NCI-H82 (cell line): ENCODE data around the gene CCDC102B.
"Not testable (repeated sequence)": the region's sequence is repeated elsewhere in the genome, so short reads cannot be mapped to it uniquely, and the experiment has no call there.

Experiments
- DNase-seq: peaks from one replicate; lab custom pipeline; 2025; lab: John Stamatoyannopoulos, UW

CCDC102B gene

DNA sequence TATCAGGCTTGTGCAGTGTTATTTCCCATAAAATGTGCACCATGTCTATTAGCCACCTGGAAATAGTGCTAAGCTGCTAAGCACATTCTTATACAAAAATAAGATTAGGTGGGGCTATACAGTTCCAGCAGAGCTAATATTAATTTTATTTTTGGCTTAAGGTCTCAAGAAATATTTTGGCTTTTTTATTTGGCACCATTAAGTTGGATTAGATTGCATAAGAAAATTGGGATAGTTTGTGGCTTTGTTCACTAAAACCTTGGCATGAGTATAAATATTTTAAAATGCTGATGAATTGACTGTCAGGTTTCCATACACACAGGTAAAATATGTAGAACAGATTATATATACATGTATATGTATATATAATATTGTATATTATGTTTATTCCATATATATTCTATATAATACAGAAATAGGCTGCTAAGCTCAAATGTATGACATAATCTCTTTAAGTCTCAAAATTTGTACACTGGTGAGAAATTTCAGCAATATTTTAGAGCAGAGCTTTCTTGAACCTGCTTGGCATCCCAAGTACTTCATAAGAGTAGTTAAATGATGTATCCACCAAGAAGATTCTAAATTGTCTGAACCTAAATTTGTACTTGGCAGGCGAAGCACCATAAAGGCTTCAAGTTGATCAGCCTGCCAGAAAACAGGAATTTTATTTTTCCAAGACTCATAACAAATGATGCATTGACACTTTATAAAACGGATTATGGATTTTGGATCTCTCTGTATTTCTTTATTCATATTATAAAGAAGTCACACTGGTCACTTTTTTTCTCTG, 32.6 kb downstream of the CCDC102B start:
- DNase-seq = no peak

DNA sequence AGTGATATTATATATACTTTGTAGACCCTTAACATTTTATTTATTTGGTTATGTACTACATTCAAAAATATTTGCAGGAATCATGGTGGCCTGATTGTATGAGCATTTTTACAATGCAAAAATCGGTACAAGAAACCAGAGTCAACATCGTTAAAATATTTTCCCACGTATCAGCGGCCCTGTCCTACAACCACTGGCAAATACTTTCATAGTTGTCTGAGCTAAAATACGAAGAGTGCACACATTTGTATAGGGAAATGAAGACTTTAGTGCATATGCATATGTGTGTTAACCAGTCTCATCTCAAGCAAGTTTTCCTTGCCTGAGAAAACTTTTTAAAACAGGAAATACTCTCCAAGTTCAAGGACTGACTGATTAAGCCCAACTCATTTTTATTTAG, 35.9 kb downstream of the CCDC102B start:
- no peak for DNase-seq

DNA sequence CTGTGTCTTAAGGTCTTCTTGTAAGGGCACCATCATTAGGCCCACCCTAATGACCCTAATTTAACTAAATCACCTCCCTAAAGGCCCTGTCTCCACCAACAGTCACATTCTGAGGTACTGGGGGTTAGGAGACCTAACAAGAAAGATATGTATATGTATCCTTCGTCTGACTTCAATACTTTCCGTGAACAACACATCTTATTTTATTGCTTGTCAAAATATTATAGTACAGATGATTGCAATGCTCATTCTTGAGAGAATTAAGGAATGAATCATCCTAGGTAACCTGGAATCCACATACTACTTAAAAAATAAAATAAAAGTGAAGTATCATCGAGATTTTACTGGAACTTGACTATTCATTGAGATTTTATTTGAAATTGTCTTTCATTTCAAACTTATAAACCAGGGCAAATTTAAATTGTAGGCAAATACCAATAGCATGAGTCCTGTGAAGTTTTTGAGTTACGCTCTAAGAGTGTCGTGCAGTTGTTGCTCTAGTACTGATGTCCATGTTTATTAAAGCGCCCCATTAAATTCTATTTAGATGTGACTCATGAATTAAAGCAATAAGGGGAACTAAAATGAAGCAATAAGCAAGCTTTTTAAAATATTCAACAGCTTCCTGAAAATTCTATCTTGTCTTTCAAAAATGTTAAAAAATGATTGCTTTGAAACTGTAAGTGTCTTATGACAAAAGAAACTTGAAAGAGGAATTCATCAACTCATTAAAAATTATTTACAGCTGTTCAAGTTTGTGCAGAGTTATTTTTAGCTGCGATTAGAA, 40.0 kb downstream of the CCDC102B start:
- no peak for DNase-seq

GRCh38 chr18:68839701-68840100, 41.8 kb downstream of the CCDC102B start:
- DNase-seq = no peak

GRCh38 chr18:68840554-68841263, 42.8 kb downstream of the CCDC102B start:
- no peak for DNase-seq

GRCh38 chr18:68841301-68841700, 43.4 kb downstream of the CCDC102B start:
- DNase-seq = no peak

GRCh38 chr18:68842951-68843350, 45.1 kb downstream of the CCDC102B start:
- no peak for DNase-seq

DNA sequence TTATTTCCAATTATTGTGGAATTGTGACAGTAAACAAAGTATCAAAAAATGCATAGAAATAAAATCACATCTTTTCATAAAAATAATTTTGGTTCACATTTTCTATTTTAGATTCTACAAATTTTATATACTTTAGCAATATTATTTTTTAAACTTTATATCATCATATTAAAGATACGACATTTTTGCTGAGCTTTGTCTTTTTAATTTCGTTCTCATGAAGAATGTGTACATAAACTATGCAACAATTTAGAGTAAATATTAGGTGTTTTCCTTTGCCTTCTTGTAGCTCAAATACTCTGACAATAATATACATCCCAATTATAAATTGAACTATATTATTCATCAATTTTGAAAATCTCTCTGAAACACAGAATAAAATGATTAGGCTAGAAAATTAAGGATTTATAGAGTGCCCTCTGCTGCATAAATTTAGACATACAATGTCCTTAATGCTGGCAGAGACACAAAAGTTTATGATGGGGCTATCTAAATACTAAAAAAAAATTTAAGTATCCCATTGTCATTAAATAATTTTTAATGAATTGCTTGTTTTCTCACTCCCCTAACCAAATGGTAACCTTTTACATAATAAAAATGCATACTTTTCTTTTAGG, 45.7 kb downstream of the CCDC102B start:
- no peak for DNase-seq

GRCh38 chr18:68847219-68847837, 49.4 kb downstream of the CCDC102B start:
- peak; percentile 48 for DNase-seq

DNA sequence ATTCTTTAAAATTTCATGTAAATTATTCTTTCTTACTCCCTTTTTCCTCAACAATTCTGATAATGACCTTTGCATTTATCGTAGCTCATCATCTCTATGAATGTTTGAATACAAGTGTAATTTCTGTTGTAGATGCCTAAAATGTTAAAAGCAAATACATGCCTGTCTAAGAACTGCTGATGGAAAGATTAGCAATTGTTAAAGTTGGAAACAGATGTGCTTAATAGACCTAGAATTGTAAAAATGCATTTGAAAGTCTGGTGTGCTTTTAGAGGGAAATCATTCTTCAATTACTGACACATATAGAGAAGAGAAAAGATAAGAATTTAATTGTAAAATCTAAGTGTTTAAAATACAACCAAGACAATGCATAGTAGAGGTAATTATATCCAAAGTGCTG, 50.4 kb downstream of the CCDC102B start:
- no peak for DNase-seq

- no peak for DNase-seq
Measured at GRCh38 chr18:68854786-68855391, 57.0 kb downstream of the CCDC102B start.

GRCh38 chr18:68855491-68855890, 57.6 kb downstream of the CCDC102B start:
- DNase-seq = no peak

DNA sequence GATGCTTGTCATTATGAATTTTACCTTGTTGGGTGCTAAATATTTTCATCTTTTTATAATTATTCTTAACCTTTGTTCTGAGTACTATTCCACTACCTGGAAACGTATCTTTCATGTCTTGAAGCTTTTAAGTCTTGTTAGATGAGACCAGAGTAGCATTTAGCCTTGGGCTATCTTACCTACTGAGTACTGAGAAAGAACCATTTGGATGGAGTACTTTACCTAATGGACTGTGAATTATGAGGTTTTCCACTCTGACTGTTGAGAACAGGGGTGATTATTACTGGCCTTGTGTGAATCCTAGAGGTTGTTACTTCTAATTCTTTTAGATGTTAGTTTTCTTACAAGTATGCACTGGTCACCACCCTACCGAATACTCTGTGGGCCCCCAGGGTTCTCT, 63.5 kb downstream of the CCDC102B start:
- no peak for DNase-seq

DNA sequence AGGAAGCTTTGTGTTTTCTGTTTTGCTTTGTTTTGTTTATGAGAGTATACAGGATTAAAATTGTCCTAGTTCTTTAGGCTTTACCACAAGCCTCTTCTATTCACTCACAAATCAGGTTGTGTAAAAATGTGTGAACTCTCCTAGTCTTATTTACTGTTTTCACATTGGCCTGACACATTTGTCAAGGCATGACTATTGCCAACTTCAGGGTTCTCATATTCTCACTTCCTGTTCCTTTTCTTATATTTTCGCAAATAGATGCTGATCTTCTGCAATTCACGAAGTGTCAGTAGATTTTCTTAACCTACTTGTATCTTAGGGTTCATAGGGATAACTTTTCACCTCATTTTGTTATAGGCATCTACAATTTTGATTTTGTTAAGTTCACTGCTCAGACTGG, 67.1 kb downstream of the CCDC102B start:
- no peak for DNase-seq

- no peak for DNase-seq
Measured at GRCh38 chr18:68865503-68865902, 67.6 kb downstream of the CCDC102B start.

GRCh38 chr18:68873003-68873402, 75.1 kb downstream of the CCDC102B start:
- DNase-seq = no peak

- DNase-seq = no peak
Measured at GRCh38 chr18:68874361-68874760, 76.5 kb downstream of the CCDC102B start.

GRCh38 chr18:68879947-68880346, 82.1 kb downstream of the CCDC102B start:
- not testable (repeated sequence) for DNase-seq

- no peak for DNase-seq
Measured at GRCh38 chr18:68887410-68887809, 89.5 kb downstream of the CCDC102B start.

DNA sequence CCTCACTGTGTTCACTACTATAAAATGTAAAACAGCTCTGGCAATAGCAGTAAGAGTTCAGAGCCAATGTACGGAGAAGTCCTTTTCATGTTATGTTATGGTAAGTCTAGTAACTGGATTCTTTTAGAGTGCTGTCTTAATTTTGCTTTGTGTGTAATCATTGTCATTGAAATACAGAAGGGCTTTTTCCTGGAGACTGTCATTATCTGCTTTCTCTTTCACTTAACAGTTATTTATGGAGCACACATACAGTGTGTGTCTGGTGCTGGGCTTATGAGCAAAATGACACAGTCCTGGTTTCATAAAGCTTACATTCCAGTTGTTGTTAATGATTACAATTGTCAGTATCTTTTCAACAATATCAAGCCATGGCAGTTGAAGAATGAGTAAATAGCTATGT, 95.5 kb downstream of the CCDC102B start:
- DNase-seq = no peak

DNA sequence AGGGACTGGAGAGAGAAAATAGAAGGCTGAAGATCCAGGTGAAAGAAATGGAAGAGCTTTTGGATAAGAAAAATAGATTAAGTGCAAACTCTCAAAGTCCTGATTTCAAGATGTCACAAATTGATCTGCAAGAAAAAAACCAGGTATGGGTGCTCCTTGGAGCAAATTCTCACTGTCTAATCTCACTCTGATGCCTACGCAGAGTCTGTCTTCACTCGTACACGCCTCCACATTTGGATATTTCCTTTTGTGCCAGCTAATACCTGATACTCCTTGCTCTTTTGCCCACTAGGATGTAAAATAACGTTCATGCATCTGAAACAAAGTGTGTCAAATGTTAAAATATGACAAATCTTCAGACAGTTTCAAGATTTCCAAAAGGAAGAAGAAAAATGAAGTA, 99.4 kb downstream of the CCDC102B start:
- no peak for DNase-seq
